ENCODE data around the gene RBMS3.

RBMS3 gene

GRCh38 chr3:29606416-29606815, 325.5 kb downstream of the RBMS3 start:
- TF ChIP-seq CTCF (IDR thresholded peaks at IDR 0.05; ENCODE audit: borderline replicate concordance, insufficient read depth, low read depth, low read length): no peak
- no peak overlapping the region for H3K4me3 ChIP-seq (ENCODE audit: low read depth, low read length)

- no peak for TF ChIP-seq CTCF (IDR thresholded peaks at IDR 0.05; ENCODE audit: borderline replicate concordance, insufficient read depth, low read depth, low read length)
- H3K4me3 ChIP-seq (ENCODE audit: low read depth, low read length): no peak overlapping the region
Observed at GRCh38 chr3:29608414-29609327, 327.8 kb downstream of the RBMS3 start.

GRCh38 chr3:29609328-29609811, 328.5 kb downstream of the RBMS3 start:
- TF ChIP-seq CTCF (IDR thresholded peaks at IDR 0.05; ENCODE audit: borderline replicate concordance, insufficient read depth, low read depth, low read length): no peak
- no peak overlapping the region for H3K4me3 ChIP-seq (ENCODE audit: low read depth, low read length)

GRCh38 chr3:29610781-29611180, 329.9 kb downstream of the RBMS3 start:
- TF ChIP-seq CTCF (IDR thresholded peaks at IDR 0.05; ENCODE audit: borderline replicate concordance, insufficient read depth, low read depth, low read length): no peak
- H3K4me3 ChIP-seq (ENCODE audit: low read depth, low read length): no peak overlapping the region

- no peak for TF ChIP-seq CTCF (IDR thresholded peaks at IDR 0.05; ENCODE audit: borderline replicate concordance, insufficient read depth, low read depth, low read length)
- H3K4me3 ChIP-seq (ENCODE audit: low read depth, low read length): no peak overlapping the region
Observed at GRCh38 chr3:29611252-29611651, 330.4 kb downstream of the RBMS3 start.

GRCh38 chr3:29612536-29612935, 331.7 kb downstream of the RBMS3 start:
- H3K4me3 ChIP-seq (ENCODE audit: low read depth, low read length): no peak overlapping the region
- no peak for TF ChIP-seq CTCF (IDR thresholded peaks at IDR 0.05; ENCODE audit: borderline replicate concordance, insufficient read depth, low read depth, low read length)

- H3K4me3 ChIP-seq (ENCODE audit: low read depth, low read length): no peak overlapping the region
- no peak for TF ChIP-seq CTCF (IDR thresholded peaks at IDR 0.05; ENCODE audit: borderline replicate concordance, insufficient read depth, low read depth, low read length)
Observed at GRCh38 chr3:29614954-29615353, 334.1 kb downstream of the RBMS3 start.

All from GM12875 (cell line).